Uterus (tissue), 2 donors: Measurements from ENCODE around the gene PIGO.

Experiments
- POLR2A ChIP-seq, 2 donors: fragments of 450-650 bp; IDR thresholded peaks; one replicate each; pipeline ENCODE4 v1.6.1; 2016; ENCODE audit warnings: antibody characterized with exemption in 2 of 2, mild to moderate bottlenecking in 1 of 2, moderate library complexity in 1 of 2
- TF ChIP-seq, protein P1 (sequence below), 4 experiments: fragments of 200-600 bp in 2 of 4; fragments of 450-650 bp in 2 of 4; sonication (generic) in 2 of 4; IDR thresholded peaks; one replicate each; pipeline ENCODE4 v1.5.1; 2016 to 2019; ENCODE audit warnings: antibody characterized with exemption in 4 of 4, mild to moderate bottlenecking in 2 of 4, moderate library complexity in 1 of 4

DNA sequence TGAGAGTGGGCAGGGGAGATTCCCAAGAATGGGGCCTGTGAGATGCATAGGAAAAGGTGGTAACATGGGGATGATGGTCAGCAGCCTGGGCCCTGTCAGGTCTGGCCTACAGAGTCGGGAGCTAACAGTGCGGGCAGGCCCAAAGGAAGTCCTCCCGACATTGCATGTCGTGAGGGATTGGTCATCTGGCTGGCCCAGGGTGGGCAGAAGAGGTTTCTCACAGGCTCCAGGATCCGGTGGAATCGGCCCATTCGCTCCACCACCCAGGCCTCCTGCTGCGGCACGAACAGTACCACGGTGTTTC, 6.0 kb upstream of the PIGO start:
- TF ChIP-seq, protein P1, sequence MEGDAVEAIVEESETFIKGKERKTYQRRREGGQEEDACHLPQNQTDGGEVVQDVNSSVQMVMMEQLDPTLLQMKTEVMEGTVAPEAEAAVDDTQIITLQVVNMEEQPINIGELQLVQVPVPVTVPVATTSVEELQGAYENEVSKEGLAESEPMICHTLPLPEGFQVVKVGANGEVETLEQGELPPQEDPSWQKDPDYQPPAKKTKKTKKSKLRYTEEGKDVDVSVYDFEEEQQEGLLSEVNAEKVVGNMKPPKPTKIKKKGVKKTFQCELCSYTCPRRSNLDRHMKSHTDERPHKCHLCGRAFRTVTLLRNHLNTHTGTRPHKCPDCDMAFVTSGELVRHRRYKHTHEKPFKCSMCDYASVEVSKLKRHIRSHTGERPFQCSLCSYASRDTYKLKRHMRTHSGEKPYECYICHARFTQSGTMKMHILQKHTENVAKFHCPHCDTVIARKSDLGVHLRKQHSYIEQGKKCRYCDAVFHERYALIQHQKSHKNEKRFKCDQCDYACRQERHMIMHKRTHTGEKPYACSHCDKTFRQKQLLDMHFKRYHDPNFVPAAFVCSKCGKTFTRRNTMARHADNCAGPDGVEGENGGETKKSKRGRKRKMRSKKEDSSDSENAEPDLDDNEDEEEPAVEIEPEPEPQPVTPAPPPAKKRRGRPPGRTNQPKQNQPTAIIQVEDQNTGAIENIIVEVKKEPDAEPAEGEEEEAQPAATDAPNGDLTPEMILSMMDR (IDR thresholded peaks at IDR 0.05): no peak
- TF ChIP-seq POLR2A (IDR thresholded peaks at IDR 0.05): no peak
